ENCODE results near the gene FAR2. TPM values are rescaled to one million over a fixed set of nuclear protein-coding genes. Genes with fewer than 3 reads are reported as not detected.

FAR2 gene
- total RNA-seq, 2 donors from 2014 or later = 42.5 to 96.7 TPM

- Mint-ChIP-seq H3K9me3 (peaks cover 7% of the 10 kb centered on the region), H3K4me3 (no peak overlapping the region), H3K36me3 (ENCODE audit: low read depth) (peaks cover 14% of the 10 kb centered on the region), H3K4me1 (peaks cover 11% of the 10 kb centered on the region), H3K27me3 (ENCODE audit: insufficient read depth) (peaks cover 28% of the 10 kb centered on the region), H3K27ac (no peak overlapping the region)
- no peak overlapping the region for H3K27ac ChIP-seq (ENCODE audit: low read depth, low read length)
- no peak for DNase-seq
- no peaks in the 10 kb centered on the region for H3K36me3 ChIP-seq (ENCODE audit: control insufficient read depth, insufficient read depth, low read length)
- H3K4me1 ChIP-seq (ENCODE audit: control insufficient read depth, insufficient read depth, low read length) = no peaks in the 10 kb centered on the region
- 98 to 100% methylated on average over 1 to 3 of the region's 3 CpGs for WGBS, 2 experiments (ENCODE audit: insufficient coverage in 1 of 2, insufficient read length in 1 of 2)
- no peak for TF ChIP-seq CTCF (conservative IDR thresholded peaks at IDR 0.05)
- H3K9ac ChIP-seq (ENCODE audit: extremely low read depth, low read length, poor library complexity, severe bottlenecking) = no peak overlapping the region
- H3K4me3 ChIP-seq (ENCODE audit: low read length) = no peak overlapping the region
- H3K9me3 ChIP-seq (ENCODE audit: control insufficient read depth, low read length) = no peaks in the 10 kb centered on the region
- H3K27me3 ChIP-seq (ENCODE audit: control insufficient read depth, insufficient read depth, low read length, poor library complexity, severe bottlenecking) = no peaks in the 10 kb centered on the region
Observed at GRCh38 chr12:29208936-29209701, 60.0 kb downstream of the FAR2 start.

- H3K27ac Mint-ChIP-seq = no peak overlapping the region
- H3K4me3 Mint-ChIP-seq = no peak overlapping the region
- TF ChIP-seq CTCF (conservative IDR thresholded peaks at IDR 0.05) = no peak
- Histone ChIP-seq H3K27ac (ENCODE audit: low read depth, low read length) (no peak overlapping the region), H3K9me3 (ENCODE audit: control insufficient read depth, low read length) (no peaks in the 10 kb centered on the region), H3K4me3 (ENCODE audit: low read length) (no peak overlapping the region), H3K27me3 (ENCODE audit: control insufficient read depth, insufficient read depth, low read length, poor library complexity, severe bottlenecking) (no peaks in the 10 kb centered on the region), H3K4me1 (ENCODE audit: control insufficient read depth, insufficient read depth, low read length) (no peaks in the 10 kb centered on the region), H3K36me3 (ENCODE audit: control insufficient read depth, insufficient read depth, low read length) (no peaks in the 10 kb centered on the region), H3K9ac (ENCODE audit: extremely low read depth, low read length, poor library complexity, severe bottlenecking) (no peak overlapping the region)
- WGBS, 2 experiments (ENCODE audit: insufficient coverage in 1 of 2, insufficient read length in 1 of 2) = 94 to 100% methylated on average over 1 to 2 of the region's 2 CpGs
- no peaks in the 10 kb centered on the region for H3K36me3 Mint-ChIP-seq (ENCODE audit: low read depth)
- H3K4me1 Mint-ChIP-seq = peaks cover 8% of the 10 kb centered on the region
- H3K27me3 Mint-ChIP-seq (ENCODE audit: insufficient read depth) = peaks cover 4% of the 10 kb centered on the region
- H3K9me3 Mint-ChIP-seq = no peaks in the 10 kb centered on the region
- no peak for DNase-seq
Observed at GRCh38 chr12:29211696-29212095, 62.6 kb downstream of the FAR2 start.

DNA sequence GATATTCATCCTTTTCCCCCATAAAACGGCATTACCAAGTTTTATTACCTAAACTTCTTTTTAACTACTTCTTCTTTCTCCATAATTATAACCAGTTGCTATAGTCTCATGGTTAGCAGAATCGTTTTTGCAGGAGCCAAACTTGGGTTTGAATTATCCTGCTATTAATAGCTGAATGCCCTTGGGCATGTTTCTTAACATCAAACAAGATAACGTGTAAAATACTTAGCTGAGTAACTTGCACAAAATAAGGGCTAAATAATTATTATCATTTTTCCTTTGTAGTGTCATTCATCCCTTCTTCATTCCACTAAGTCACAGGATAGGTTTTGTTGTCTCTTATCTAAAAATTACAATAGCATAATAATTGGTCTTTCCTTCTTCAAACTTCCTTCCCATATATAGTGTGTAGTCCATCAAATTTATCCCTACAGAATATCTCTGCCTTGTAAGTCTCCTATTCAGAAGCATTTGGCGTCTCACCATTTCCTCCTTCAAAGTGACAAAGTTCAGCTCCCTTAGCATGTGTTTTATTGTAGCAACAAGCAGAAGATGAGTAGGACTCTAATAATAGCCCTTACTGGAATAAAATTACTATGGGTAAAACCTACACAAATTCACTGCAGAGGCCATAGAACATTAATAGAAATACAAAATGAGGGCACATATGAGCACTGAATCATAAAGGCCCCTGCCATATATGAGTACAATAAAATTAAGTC lies 63.8 kb downstream of the FAR2 start:
- H3K9me3 Mint-ChIP-seq = no peaks in the 10 kb centered on the region
- H3K36me3 ChIP-seq (ENCODE audit: control insufficient read depth, insufficient read depth, low read length) = no peaks in the 10 kb centered on the region
- no peak overlapping the region for H3K4me3 ChIP-seq (ENCODE audit: low read length)
- H3K4me1 Mint-ChIP-seq = no peaks in the 10 kb centered on the region
- no peak overlapping the region for H3K27ac ChIP-seq (ENCODE audit: low read depth, low read length)
- no peaks in the 10 kb centered on the region for H3K27me3 ChIP-seq (ENCODE audit: control insufficient read depth, insufficient read depth, low read length, poor library complexity, severe bottlenecking)
- no peak overlapping the region for H3K27ac Mint-ChIP-seq
- H3K27me3 Mint-ChIP-seq (ENCODE audit: insufficient read depth) = peaks cover 1% of the 10 kb centered on the region
- H3K36me3 Mint-ChIP-seq (ENCODE audit: low read depth) = peaks cover 3% of the 10 kb centered on the region
- TF ChIP-seq CTCF (conservative IDR thresholded peaks at IDR 0.05) = no peak
- no peak overlapping the region for H3K4me3 Mint-ChIP-seq
- no peak overlapping the region for H3K9ac ChIP-seq (ENCODE audit: extremely low read depth, low read length, poor library complexity, severe bottlenecking)
- no peaks in the 10 kb centered on the region for H3K4me1 ChIP-seq (ENCODE audit: control insufficient read depth, insufficient read depth, low read length)
- no peak for DNase-seq
- no peaks in the 10 kb centered on the region for H3K9me3 ChIP-seq (ENCODE audit: control insufficient read depth, low read length)
- WGBS, 2 experiments (ENCODE audit: insufficient coverage in 1 of 2, insufficient read length in 1 of 2) = 90 to 100% methylated on average over 3 to 4 of the region's 4 CpGs
